Natural killer cell (primary cell): ENCODE data around the gene UTP3. TPM values are rescaled to one million over a fixed set of nuclear protein-coding genes. Genes with fewer than 3 reads are reported as not detected.

Experiments
- ATAC-seq, 3 donors: fragments of 150-1000 bp in 2 of 3; fragments of 200-7000 bp in 1 of 3; cut with Tn5 transposase; 1 replicate in 1 of 3; 2 replicates in 2 of 3; pipeline ENCODE4 v1.10.0; 2021; ENCODE audit warnings: mild to moderate bottlenecking in 2 of 3, moderate library complexity in 2 of 3
- DNase-seq, 2 donors: peaks; one replicate each; pipeline versions ENCODE4 v3.0.0 to v3.0.0-alpha.2; 2013 to 2021; ENCODE audit warnings: mixed read lengths in 1 of 2
- H3K27ac ChIP-seq: one replicate; pipeline ENCODE4 v1.5.1; 2013; ENCODE audit warnings: mild to moderate bottlenecking, low read length
- H3K27me3 ChIP-seq: one replicate; pipeline ENCODE4 v1.6.1; 2013; ENCODE audit warnings: low read length; ENCODE audit not compliant: control insufficient read depth, insufficient read depth
- H3K36me3 ChIP-seq: one replicate; pipeline ENCODE4 v1.6.1; 2013; ENCODE audit warnings: low read length; ENCODE audit not compliant: control insufficient read depth, insufficient read depth
- H3K4me1 ChIP-seq: one replicate; pipeline ENCODE4 v1.6.1; 2013; ENCODE audit warnings: low read length; ENCODE audit not compliant: control insufficient read depth, insufficient read depth
- H3K4me3 ChIP-seq: one replicate; pipeline ENCODE4 v1.5.1; 2013; ENCODE audit warnings: low read length
- H3K9me3 ChIP-seq: one replicate; pipeline ENCODE4 v1.6.1; 2013; ENCODE audit warnings: low read length; ENCODE audit not compliant: control insufficient read depth, insufficient read depth
- H3K27ac Mint-ChIP-seq, 2 donors: one replicate each; pipeline ENCODE4 v1.8.0; 2022; ENCODE audit warnings: mild to moderate bottlenecking in 2 of 2, mixed read lengths in 2 of 2, moderate library complexity in 1 of 2
- H3K27me3 Mint-ChIP-seq, 2 donors: one replicate each; pipeline ENCODE4 v1.8.0; 2022; ENCODE audit warnings: low read depth in 2 of 2, mixed read lengths in 2 of 2
- H3K36me3 Mint-ChIP-seq: one replicate; pipeline ENCODE4 v1.8.0; 2022; ENCODE audit warnings: mixed read lengths
- H3K4me1 Mint-ChIP-seq, 2 donors: one replicate each; pipeline ENCODE4 v1.8.0; 2022; ENCODE audit warnings: mixed read lengths in 2 of 2
- H3K4me3 Mint-ChIP-seq: one replicate; pipeline ENCODE4 v1.8.0; 2022; ENCODE audit warnings: mild to moderate bottlenecking, moderate library complexity, mixed read lengths
- H3K9me3 Mint-ChIP-seq, 2 donors: one replicate each; pipeline ENCODE4 v1.8.0; 2022; ENCODE audit warnings: mixed read lengths in 2 of 2
- CTCF ChIP-seq: fragments of 200-600 bp; IDR thresholded peaks from one replicate; pipeline ENCODE4 v1.8.0; 2022; ENCODE audit warnings: antibody characterized with exemption
- WGBS: methylation state at CpG from one replicate; pipeline ENCODE4 v1.1.7; 2013; ENCODE audit warnings: missing lambda C conversion rate; ENCODE audit not compliant: insufficient coverage; 5-methylcytosine and 5-hydroxymethylcytosine counted together
- intact Hi-C: fragments of 100-400 bp; cut with micrococcal nuclease; formaldehyde crosslinking; loops from one replicate; pipeline ENCODE4 v1.14.2; 2022
- total RNA-seq, 4 donors: library from RNA; stranded (reverse); fragments of 120-200 nt in 1 of 4; gene quantifications; one replicate each; pipeline versions ENCODE4 v1.2.3 to v1.2.4, GENCODE V29; 2013 to 2022

Gene UTP3
- total RNA-seq, 3 donors from 2014 or later (not counting 1 experiment from before 2014, with no cell fraction given) = 22.3 to 23.1 (median 22.6) TPM

DNA sequence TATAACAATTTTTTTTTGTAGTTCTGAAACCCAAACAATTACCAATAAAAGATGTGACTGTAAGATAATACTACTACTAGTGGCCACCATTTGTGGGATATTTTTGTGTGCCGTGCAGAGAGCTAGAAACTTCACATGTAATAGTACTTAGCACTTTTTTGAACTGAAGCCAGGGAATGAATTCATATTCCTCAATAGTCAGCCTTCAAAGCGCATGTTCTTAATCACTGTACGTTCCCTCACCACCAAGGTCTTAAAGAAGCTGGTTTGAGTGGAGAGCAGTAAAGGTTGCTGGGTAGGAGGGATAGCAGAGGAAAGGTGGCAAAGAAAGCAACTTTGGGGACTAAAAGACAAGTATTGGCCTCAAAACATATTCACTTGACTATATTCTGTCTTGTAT, 23.8 kb downstream of the UTP3 start:
- H3K4me3 Mint-ChIP-seq = no peak overlapping the region
- H3K27me3 Mint-ChIP-seq = no peaks in the 10 kb centered on the region
- Histone ChIP-seq H3K9me3 (no peaks in the 10 kb centered on the region), H3K4me3 (no peak overlapping the region), H3K36me3 (no peaks in the 10 kb centered on the region), H3K27me3 (no peaks in the 10 kb centered on the region), H3K4me1 (peaks cover 11% of the 10 kb centered on the region), H3K27ac (no peak overlapping the region)
- peaks cover 7 to 9% of the 10 kb centered on the region in 2 donors for H3K4me1 Mint-ChIP-seq
- ATAC-seq (no peak), DNase-seq (no peak)
- no peaks in the 10 kb centered on the region for H3K36me3 Mint-ChIP-seq
- WGBS = 90% methylated on average over 3 of the region's 3 CpGs
- H3K9me3 Mint-ChIP-seq = no peaks in the 10 kb centered on the region
- intact Hi-C loops = no loop called here
- H3K27ac Mint-ChIP-seq = no peak overlapping the region
- no peak for TF ChIP-seq CTCF

GRCh38 chr4:70712604-70713452, 24.5 kb downstream of the UTP3 start:
- Histone ChIP-seq H3K9me3 (no peaks in the 10 kb centered on the region), H3K4me3 (no peak overlapping the region), H3K27ac (peak overlapping the region; percentile 62), H3K36me3 (no peaks in the 10 kb centered on the region), H3K27me3 (no peaks in the 10 kb centered on the region), H3K4me1 (peaks cover 10% of the 10 kb centered on the region)
- H3K9me3 Mint-ChIP-seq = no peaks in the 10 kb centered on the region
- ATAC-seq (no peak), DNase-seq (no peak)
- peaks cover 7 to 14% of the 10 kb centered on the region in 2 donors for H3K4me1 Mint-ChIP-seq
- intact Hi-C loops = no loop called here
- 80% methylated on average over 7 of the region's 7 CpGs for WGBS
- H3K27ac Mint-ChIP-seq = no peak overlapping the region
- TF ChIP-seq CTCF = no peak
- H3K4me3 Mint-ChIP-seq = no peak overlapping the region
- no peaks in the 10 kb centered on the region for H3K36me3 Mint-ChIP-seq
- H3K27me3 Mint-ChIP-seq = no peaks in the 10 kb centered on the region

DNA sequence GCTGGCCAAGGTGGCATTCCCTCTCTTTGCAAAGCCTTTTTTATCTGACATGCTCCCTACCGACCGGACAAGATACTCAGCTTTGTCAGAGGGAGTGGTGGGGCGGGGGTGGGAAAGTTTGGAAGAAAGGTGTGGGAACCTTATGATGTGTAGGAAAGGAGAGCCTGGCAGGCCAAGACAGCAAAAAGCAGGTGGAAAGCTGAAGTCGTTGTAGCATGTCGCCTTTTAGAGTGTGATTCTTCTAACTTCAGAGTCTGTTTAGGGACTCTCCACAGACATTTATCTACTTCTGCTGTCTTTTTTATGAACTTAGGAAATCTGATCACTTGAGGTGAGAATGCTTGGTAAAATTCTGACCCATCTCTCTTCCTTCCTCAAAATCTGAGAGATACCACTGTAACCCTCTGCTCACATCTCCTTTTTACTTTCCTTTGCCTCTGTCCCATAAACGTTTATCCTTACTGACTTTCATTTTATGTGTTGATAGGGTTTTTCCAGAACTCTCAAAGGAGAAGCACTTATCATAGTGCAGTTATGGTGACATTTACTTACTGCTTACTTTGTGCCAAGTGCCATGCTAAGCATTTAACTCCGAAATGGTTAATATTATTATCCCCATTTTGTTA, 25.2 kb downstream of the UTP3 start:
- Mint-ChIP-seq H3K27ac (no peak overlapping the region), H3K36me3 (no peaks in the 10 kb centered on the region), H3K9me3 (no peaks in the 10 kb centered on the region), H3K4me1 (peaks cover 7 to 14% of the 10 kb centered on the region in 2 donors), H3K4me3 (no peak overlapping the region), H3K27me3 (no peaks in the 10 kb centered on the region)
- ATAC-seq (peak in 2 of 3 donors; percentile 24 to 56), DNase-seq (no peak)
- Histone ChIP-seq H3K4me1 (peaks cover 10% of the 10 kb centered on the region), H3K4me3 (no peak overlapping the region), H3K27ac (peak overlapping the region; percentile 62), H3K36me3 (no peaks in the 10 kb centered on the region), H3K9me3 (no peaks in the 10 kb centered on the region), H3K27me3 (no peaks in the 10 kb centered on the region)
- TF ChIP-seq CTCF = no peak
- intact Hi-C loops = no loop called here
- 74% methylated on average over 6 of the region's 7 CpGs for WGBS
